Kidney epithelial cell (primary cell): ENCODE data around the gene PTPRT. TPM values are rescaled to one million over a fixed set of nuclear protein-coding genes. Genes with fewer than 3 reads are reported as not detected.
A peak's percentile ranks its signal among the peaks of the same experiment; 100 is the strongest.

Experiments used
- DNase-seq: peaks from one replicate; pipeline ENCODE4 v3.0.0-alpha.2; 2010; ENCODE audit warnings: low read depth
- H3K27me3 ChIP-seq: 2 replicates; pipeline ENCODE4 v1.6.0; 2011; ENCODE audit warnings: low read length; ENCODE audit not compliant: control insufficient read depth, insufficient read depth
- H3K36me3 ChIP-seq: 2 replicates; pipeline ENCODE4 v1.5.1; 2011; ENCODE audit warnings: low read length; ENCODE audit not compliant: control insufficient read depth, insufficient read depth
- H3K4me3 ChIP-seq: 2 replicates; pipeline ENCODE4 v1.5.1; 2011; ENCODE audit warnings: low read depth, mild to moderate bottlenecking, control low read depth, low read length
- CTCF ChIP-seq: IDR thresholded peaks from 2 replicates; pipeline ENCODE4 v1.5.1; 2011; ENCODE audit warnings: mild to moderate bottlenecking, moderate library complexity, low read length, control low read depth, inconsistent platforms; ENCODE audit not compliant: insufficient read depth, poor library complexity, severe bottlenecking
- total RNA-seq: library from RNA; depleted of rRNA; stranded (reverse); fragments of >200 nt; gene quantifications from 2 replicates; pipeline ENCODE4 v1.2.3, GENCODE V29; 2015

PTPRT gene
- total RNA-seq, 1 donor from 2014 or later = 0.25 TPM

DNA sequence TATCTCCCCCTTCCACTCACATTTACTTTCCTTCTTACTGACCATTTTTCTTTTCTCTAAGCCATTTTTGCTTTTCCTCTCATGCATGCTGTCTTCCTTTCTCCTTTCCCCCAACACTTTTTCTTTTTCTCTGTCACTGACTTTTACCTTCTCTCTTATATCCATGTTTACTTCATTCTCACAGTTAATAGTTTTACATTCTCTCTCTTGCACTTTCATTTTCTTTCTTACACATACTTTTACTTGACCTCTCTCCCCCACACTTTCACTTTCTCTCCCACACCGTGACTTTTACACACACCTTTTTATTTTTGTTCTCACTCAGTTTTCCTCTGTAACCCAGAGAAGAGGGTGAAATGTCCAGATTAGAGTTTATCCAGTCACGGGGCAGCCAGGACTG, 636.3 kb downstream of the PTPRT start:
- no peak for TF ChIP-seq CTCF
- H3K27me3 ChIP-seq = no peaks in the 10 kb centered on the region
- DNase-seq = no peak
- no peaks in the 10 kb centered on the region for H3K36me3 ChIP-seq
- no peak overlapping the region for H3K4me3 ChIP-seq

- Histone ChIP-seq H3K4me3 (no peak overlapping the region), H3K27me3 (no peaks in the 10 kb centered on the region), H3K36me3 (no peaks in the 10 kb centered on the region)
- TF ChIP-seq CTCF = no peak
- no peak for DNase-seq
Measured at GRCh38 chr20:42549496-42549895, 640.2 kb downstream of the PTPRT start.

DNA sequence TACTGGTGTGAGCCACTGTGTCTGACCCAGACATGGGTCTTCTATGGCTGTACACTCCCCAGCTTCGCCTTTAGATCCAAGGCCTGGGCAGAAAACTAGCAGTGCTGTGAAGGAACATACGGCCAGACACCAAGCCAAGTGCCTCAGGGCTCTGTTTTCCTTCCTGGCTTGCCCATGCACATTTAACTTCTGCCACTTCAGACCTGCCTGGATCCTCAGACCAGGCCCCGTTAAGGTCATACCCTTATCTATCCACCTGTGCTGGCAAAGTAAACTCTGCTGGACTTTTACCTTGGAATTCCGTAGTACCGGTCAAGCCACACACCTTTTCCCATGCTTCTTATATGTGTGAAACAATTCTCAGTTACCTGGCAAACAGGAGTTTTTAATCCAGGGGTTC, 644.8 kb downstream of the PTPRT start:
- Histone ChIP-seq H3K4me3 (no peak overlapping the region), H3K27me3 (no peaks in the 10 kb centered on the region), H3K36me3 (no peaks in the 10 kb centered on the region)
- TF ChIP-seq CTCF = no peak
- DNase-seq = no peak

GRCh38 chr20:42532831-42533230, 656.9 kb downstream of the PTPRT start:
- DNase-seq = no peak
- Histone ChIP-seq H3K36me3 (no peaks in the 10 kb centered on the region), H3K4me3 (no peak overlapping the region), H3K27me3 (no peaks in the 10 kb centered on the region)
- TF ChIP-seq CTCF = no peak

DNA sequence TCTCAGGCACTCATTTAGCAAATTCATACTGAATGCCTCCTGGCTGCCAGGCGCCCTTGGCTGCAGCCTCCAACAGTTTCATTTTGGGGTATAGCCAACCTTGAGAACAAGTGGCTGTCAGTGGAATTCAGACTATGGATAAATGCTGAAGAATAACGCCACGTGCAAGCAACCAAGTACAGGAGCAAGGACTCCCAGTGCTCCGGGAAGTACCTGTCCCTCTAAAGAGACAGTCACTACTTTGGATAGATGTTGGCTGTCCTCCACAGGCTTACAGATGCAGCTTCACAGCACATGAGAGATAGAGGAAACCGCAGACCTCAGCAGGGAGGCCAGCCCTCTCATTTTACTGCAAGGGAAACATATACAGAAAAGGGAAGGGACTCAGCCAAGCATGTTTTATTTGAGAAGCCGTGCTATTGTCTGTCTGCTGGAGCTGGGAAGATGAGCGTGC, 658.2 kb downstream of the PTPRT start:
- no peak for TF ChIP-seq CTCF
- no peak for DNase-seq
- H3K4me3 ChIP-seq = no peak overlapping the region

DNA sequence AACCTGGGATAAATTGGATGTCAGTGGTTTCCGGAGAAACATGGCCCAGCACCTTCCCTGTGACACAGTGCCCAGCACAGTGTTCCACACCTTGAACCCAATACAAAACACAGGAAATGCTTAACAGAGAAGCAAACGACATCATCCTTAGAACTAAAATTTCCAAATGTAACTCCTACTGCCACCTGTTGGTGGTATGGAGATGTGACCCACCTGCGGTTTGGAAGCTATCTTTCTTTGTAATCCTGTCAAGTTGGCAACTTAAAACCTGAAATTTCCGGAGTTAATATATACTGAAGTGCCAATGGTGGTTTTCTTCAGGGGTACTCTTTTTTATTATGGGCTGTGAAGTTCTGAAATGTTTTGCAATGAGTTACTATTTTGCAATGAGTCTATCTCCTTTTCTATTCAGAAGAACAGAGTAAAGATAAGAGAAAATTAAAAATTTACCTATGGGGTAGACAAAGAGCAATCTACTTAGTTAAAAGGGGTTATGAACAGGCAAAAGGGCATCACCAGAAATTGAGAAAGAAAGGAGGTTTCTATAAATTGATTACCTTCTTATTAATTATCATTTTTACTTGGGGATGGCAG, 658.8 kb downstream of the PTPRT start:
- no peak for DNase-seq

More for the DNA sequence above, 658.2 kb downstream of the PTPRT start:
- Histone ChIP-seq H3K36me3 (no peaks in the 10 kb centered on the region), H3K27me3 (no peaks in the 10 kb centered on the region)

More for the DNA sequence above, 658.8 kb downstream of the PTPRT start:
- TF ChIP-seq CTCF = peak; percentile 36
- no peak overlapping the region for H3K4me3 ChIP-seq
- no peaks in the 10 kb centered on the region for H3K36me3 ChIP-seq
- H3K27me3 ChIP-seq = no peaks in the 10 kb centered on the region
